GM04504 (cell line): Measurements from ENCODE around the gene PDYN.

Experiments
- DNase-seq: peaks from one replicate; pipeline ENCODE4 v3.0.0-alpha.2; 2012; ENCODE audit warnings: low read depth

The PDYN gene

DNA sequence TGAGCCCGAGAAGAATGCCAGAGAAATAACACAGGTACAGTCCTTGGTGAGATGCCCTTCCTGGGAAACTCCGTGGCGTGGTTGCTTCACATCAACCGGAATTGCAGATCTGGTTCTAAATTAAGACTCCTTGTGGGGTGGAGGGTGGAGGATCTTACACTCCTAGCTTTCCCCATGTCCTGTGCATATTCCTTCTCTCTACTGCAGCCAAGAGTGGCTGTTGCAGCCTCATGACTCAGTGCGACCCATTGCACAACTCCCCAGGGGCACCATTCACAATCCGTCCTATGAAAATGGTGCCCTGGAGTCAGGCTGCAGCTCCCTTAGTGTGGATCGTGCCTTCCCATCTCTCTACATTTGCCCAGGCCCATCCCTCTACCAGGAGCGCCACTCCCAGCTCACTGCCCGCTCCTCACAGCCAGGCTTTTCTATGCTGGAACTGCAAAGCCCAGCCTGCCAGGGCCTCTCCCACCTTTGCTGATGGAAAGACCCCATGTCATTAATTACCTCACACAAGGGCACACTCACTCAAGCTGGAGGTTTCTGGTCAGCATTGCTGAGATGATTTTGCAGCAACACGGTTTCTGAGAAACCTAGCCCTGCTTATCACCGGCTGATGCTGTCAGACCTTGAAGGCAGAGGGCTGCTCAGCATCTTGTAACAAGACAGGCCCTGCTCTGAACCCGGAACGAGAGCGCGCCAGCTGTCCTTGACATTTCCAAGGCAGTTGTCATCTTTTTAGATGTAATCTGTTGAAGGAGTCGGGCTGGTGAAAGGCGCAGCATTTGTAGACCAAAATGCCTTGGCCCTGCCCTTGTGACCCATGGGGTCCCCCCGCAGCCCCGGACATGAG is 58.9 kb downstream of the PDYN start:
- peak; percentile 88 for DNase-seq

DNA sequence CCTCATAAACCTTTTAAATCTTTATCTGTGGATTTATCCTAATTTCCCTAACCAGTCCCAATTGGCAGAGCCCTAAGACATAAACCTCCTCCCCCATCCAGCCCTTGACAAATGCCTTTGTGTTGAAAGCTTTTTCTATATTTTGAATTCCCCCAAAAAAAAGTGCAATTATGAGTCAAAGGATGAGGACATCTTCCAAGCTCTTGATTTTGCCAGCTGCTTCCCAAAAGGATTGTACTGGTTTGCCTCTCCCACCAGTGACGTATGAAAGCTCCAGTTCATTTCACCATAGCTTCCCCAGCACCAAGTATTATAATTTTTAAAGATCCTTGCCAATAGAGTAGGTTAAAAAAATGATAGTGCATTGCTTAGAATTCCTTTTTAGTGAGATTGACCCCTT is 59.7 kb downstream of the PDYN start:
- peak; percentile 69 for DNase-seq

DNA sequence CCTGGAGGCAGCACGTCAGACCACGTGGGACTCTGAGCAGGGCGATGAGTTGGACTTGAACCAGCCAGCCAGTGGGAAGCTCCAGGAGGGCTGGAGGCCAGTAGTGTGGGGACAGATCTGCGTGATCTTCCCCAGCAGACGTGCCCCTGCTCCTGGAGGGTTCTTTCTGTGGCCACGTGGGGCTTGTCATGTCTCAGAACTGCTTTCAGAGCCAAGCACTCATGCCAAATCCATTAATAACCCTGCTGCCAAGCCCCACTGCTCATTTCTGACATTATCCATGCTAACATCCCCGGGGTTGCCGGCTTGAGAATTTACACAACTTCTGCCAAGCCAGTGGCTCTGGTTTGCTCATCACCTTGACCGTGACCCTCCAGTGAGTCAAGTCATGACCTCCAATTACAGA is 60.4 kb downstream of the PDYN start:
- DNase-seq: peak; percentile 40

DNA sequence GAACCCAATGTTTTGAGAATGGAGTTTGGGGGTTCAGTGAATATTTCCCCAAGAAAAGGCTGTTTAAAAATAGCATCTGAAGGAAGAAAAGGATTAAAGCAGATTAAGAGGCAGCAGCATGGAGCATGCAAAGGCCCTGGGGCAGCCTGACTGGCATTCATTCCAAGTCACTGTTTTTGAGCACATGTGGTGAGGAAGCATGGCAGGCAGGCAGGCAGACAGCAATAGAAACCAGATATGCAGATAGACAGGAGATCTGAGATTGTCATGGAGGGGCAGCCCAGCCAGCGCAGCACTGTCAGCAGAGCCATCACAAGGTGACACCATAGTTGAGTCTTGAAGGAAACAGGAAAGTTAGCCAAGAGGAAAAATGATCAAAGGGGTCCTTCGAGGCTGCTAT is 60.9 kb downstream of the PDYN start:
- no peak for DNase-seq

DNA sequence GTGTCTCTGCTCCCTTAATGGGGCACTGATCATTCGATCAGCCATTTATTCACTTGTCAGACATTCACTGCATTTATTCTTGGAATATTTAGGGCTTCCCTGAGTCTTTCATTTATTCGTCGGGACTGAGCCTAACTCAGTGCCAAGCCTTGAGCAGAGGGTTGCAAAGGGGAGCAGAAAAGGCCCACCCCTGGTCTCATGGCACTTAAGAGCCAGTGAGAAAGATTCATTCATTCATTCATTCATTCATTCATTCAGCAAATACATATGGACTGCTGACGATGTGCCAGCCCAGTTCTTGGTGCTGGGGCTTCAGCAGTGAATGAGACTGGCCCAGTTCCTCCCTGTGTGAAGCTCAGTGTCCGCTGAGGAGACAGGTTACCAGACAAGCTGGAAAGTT is 62.0 kb downstream of the PDYN start:
- DNase-seq: no peak

DNA sequence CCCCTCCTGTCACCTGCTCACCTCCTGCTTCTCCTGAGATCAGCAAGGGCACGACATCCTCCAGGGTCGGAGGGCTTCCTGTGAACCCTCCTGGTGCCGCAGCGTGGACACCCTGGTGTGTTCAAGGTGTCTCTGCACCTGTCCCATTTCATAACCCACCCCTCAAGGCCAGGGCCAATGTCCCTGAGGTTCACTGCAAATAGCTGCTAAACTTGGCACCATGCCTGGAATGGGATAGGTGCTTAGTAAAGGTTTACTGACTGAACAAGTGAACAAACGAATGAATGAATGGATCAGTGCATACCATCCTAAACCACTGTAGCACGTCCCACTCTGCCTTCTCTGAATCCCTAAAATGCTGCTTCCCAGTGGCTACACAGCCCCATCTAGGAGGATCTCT is 63.7 kb downstream of the PDYN start:
- no peak for DNase-seq

DNA sequence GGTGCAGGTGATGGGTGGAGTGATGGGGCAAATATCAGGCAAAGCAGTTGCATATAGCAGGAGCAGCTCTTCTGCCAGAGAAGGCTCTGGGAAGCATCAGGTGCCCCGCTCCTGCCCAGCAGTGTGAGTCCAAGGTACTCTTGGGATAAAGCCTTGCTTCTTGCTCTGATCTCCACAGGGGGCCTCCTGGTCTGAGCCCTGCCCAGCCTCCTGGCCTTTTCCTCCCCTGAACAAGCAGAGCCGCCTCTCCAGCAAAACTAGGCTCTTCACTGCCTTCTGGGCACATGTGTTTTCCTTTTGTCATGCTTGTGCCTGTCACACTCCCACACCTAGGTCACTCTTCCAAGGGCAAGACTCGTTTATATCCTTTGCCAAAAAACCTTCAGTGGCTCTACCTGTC is 64.4 kb downstream of the PDYN start:
- DNase-seq: no peak

DNA sequence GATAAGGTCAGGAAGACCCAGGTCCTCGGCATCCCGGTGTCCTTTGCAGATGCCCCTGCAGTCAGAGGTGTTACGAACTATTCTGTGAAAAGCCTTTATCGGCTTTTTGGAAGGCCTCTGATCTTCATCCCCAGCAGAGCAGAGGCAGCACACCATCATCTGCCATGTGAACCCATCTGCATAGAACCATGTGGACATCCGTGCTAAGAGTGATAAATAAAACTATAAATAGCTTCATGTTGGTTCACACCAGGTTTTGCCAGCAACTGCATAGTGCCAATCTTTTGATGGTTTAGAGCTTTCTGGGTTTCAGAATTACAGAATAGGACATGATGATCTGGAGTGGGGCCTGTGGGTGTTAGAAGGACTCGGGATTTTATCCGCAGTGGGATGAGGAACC is 65.1 kb downstream of the PDYN start:
- no peak for DNase-seq
